Osteocyte (in vitro differentiated cells): ENCODE results near the gene ERCC2. TPM values are rescaled to one million over a fixed set of nuclear protein-coding genes. Genes with fewer than 3 reads are reported as not detected.

Experiments used
- DNase-seq: peaks from one replicate; pipeline ENCODE4 v3.0.0; 2021; ENCODE audit warnings: mixed read lengths; ENCODE audit not compliant: unreplicated experiment; ENCODE audit errors: extremely low spot score
- H3K27ac Mint-ChIP-seq: one replicate; pipeline ENCODE4 v1.8.0; 2021; ENCODE audit warnings: mild to moderate bottlenecking, mixed read lengths; ENCODE audit not compliant: unreplicated experiment
- H3K27me3 Mint-ChIP-seq: one replicate; pipeline ENCODE4 v1.8.0; 2021; ENCODE audit warnings: mixed read lengths; ENCODE audit not compliant: unreplicated experiment
- H3K36me3 Mint-ChIP-seq: one replicate; pipeline ENCODE4 v1.8.0; 2021; ENCODE audit warnings: mixed read lengths; ENCODE audit not compliant: unreplicated experiment
- H3K4me1 Mint-ChIP-seq: one replicate; pipeline ENCODE4 v1.8.0; 2021; ENCODE audit warnings: mixed read lengths; ENCODE audit not compliant: unreplicated experiment
- H3K4me3 Mint-ChIP-seq: one replicate; pipeline ENCODE4 v1.8.0; 2021; ENCODE audit warnings: mild to moderate bottlenecking, moderate library complexity, mixed read lengths; ENCODE audit not compliant: unreplicated experiment
- H3K9me3 Mint-ChIP-seq: one replicate; pipeline ENCODE4 v1.8.0; 2021; ENCODE audit warnings: mixed read lengths; ENCODE audit not compliant: unreplicated experiment
- total RNA-seq: library from RNA; stranded (reverse); gene quantifications from 2 replicates; pipeline ENCODE4 v1.2.1, GENCODE V29; 2021
- TF ChIP-seq, protein P1 (sequence below): fragments of 200-600 bp; sonication (generic); IDR thresholded peaks from 2 replicates; pipeline ENCODE4 v1.5.0; 2021; ENCODE audit warnings: antibody characterized with exemption, mild to moderate bottlenecking, moderate library complexity

The ERCC2 gene
- total RNA-seq, 1 donor from 2014 or later: 32.7 TPM

DNA sequence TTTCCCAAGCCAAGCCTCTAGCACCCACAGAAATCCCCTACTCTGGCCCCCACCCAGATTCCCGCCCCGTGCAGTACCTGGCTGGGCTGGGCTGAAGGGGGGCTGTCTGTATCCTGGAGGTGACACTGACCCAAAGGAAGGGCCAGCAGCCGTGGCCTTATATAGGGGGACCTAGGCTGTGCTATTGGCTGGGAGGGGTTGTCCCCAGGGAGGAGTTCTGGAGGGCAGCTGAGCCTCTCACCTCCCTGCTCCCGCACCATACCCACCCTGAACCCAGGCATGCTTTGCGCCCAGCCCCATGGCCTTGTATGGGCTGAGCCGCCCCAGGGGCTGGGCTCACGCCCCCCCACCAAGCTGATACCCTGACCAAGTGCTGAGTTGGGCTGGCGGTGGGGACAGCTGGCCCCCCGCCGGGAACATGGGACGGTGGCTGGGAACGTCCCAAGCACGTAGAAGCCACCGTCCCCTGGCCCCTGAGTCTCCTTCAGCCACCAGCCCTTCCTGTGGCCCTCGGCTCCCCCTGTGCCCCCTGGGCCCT is 47.6 kb downstream of the ERCC2 start, which contains the start of gene CKM:
Gene CKM, minus strand, starts transcription at position 132 of the 538 bp plus-strand sequence. CDS start 3,162 bp downstream, outside the sequence.
- TF ChIP-seq, protein P1, sequence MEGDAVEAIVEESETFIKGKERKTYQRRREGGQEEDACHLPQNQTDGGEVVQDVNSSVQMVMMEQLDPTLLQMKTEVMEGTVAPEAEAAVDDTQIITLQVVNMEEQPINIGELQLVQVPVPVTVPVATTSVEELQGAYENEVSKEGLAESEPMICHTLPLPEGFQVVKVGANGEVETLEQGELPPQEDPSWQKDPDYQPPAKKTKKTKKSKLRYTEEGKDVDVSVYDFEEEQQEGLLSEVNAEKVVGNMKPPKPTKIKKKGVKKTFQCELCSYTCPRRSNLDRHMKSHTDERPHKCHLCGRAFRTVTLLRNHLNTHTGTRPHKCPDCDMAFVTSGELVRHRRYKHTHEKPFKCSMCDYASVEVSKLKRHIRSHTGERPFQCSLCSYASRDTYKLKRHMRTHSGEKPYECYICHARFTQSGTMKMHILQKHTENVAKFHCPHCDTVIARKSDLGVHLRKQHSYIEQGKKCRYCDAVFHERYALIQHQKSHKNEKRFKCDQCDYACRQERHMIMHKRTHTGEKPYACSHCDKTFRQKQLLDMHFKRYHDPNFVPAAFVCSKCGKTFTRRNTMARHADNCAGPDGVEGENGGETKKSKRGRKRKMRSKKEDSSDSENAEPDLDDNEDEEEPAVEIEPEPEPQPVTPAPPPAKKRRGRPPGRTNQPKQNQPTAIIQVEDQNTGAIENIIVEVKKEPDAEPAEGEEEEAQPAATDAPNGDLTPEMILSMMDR: no peak
- Mint-ChIP-seq H3K27ac (no peak within 1 kb of the TSS), H3K36me3 (no peaks in the 10 kb centered on the region), H3K27me3 (peaks cover 4% of the 10 kb centered on the region), H3K4me3 (peak within 1 kb of the TSS; percentile 56), H3K4me1 (peaks cover 14% of the 10 kb centered on the region), H3K9me3 (no peaks in the 10 kb centered on the region)
- no peak for DNase-seq

DNA sequence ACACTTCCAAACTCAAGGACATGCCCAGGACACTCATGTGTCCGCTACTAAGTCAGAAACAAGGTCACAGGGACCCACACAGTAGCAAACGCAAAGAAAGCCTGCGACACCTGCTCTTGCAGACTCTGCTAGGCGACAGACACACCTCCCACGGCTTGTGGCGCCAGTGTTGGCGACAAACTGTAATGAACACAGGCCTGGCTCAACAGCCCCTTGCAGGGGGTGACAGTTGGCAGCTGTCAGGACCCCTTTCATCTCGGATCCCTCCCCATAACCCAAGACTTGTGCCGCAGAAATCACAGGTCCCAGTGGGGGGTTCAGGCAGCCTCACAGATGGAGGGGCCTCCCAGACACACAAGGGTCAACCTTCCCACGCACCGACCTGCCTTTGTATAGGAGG is 48.1 kb downstream of the ERCC2 start:
- H3K27ac Mint-ChIP-seq: no peak overlapping the region
- H3K27me3 Mint-ChIP-seq: peaks cover 8% of the 10 kb centered on the region
- no peak overlapping the region for H3K4me3 Mint-ChIP-seq
- H3K9me3 Mint-ChIP-seq: no peaks in the 10 kb centered on the region
- peaks cover 14% of the 10 kb centered on the region for H3K4me1 Mint-ChIP-seq
- H3K36me3 Mint-ChIP-seq: no peaks in the 10 kb centered on the region
- TF ChIP-seq, protein P1: no peak
- DNase-seq: no peak

DNA sequence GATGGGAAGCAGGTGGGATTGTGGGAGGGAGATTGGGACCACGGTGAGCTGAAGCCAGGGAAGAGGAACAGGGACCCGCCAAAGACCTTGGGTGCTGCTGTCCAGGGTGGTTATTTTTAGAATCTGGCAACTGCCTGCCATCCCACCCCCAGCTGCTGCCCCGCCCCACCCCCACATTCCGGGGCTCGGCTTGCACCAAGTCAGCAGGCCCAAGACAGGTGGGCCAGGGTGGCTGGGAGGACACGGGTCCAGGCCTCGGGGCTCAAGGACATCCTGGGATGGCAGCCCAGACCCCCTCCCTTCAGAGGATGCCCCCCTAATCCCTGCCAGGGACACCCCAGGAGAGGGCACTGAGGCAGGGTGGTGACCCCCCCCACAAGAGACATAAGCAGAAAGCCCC is 48.5 kb downstream of the ERCC2 start:
- Mint-ChIP-seq H3K4me1 (peaks cover 14% of the 10 kb centered on the region), H3K36me3 (no peaks in the 10 kb centered on the region), H3K9me3 (no peaks in the 10 kb centered on the region), H3K4me3 (no peak overlapping the region), H3K27me3 (peaks cover 9% of the 10 kb centered on the region), H3K27ac (no peak overlapping the region)
- DNase-seq: no peak
- TF ChIP-seq, protein P1: no peak

DNA sequence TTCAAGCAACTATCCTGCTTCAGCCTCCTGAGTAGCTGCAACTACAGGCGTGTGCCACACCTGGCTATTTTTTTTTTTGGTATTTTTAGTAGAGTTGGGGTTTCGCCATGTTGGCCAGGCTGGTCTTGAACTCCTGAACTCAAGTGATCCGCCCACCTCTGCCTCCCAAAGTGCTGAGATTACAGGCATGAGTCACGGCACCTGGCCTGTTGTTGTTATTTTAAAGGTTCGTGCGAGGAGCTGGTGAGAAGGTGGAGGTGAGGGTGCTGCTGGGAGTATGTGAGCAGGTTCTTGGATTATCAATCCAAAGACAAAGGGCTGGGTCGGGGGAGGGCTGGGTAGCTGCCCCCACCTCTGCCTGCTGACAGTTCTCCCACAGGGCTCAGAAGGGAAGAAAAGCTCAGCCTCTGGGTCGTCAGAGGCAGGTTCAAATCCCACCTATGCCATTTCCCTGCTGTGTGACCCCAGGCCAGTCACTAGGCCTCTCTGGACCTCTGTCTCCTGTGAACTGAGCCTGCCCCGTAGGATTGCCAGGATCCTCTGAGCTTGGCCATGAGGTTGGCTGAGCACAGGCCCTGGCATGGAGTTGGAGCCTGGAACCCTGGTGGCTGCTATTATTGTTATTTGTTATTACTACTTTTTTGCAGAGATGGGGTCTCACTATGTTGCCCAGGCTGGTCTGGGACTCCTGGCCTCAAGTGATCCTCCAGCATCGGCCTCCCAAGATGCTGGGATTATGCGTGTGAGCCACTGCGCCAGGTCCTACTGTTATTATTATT is 49.2 kb downstream of the ERCC2 start:
- H3K9me3 Mint-ChIP-seq: no peaks in the 10 kb centered on the region
- H3K36me3 Mint-ChIP-seq: no peaks in the 10 kb centered on the region
- no peak overlapping the region for H3K4me3 Mint-ChIP-seq
- H3K27ac Mint-ChIP-seq: no peak overlapping the region
- DNase-seq: no peak
- H3K27me3 Mint-ChIP-seq: peaks cover 15% of the 10 kb centered on the region
- TF ChIP-seq, protein P1: no peak
- peaks cover 11% of the 10 kb centered on the region for H3K4me1 Mint-ChIP-seq

DNA sequence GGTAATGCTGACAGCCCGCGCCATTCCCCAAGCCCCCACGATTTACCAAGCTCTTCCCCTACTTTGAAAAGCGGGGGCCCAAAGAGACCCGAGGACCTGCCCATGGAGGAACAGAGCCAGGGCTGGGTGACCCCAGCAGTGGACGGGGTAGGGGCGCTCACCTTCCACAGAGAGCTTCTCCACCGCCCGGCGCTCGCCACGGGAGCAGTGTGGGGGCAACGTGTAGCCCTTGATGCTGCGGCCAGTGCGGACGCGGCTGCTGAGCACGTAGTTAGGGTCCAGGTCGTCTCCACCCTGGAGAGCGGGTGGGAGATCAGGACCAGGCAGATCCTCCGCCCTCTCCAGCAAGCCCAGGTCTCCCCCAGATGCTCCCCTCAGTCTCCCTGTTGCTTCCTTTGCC is 55.1 kb downstream of the ERCC2 start:
- no peak overlapping the region for H3K27ac Mint-ChIP-seq
- H3K36me3 Mint-ChIP-seq: no peaks in the 10 kb centered on the region
- no peaks in the 10 kb centered on the region for H3K4me1 Mint-ChIP-seq
- TF ChIP-seq, protein P1: no peak
- H3K9me3 Mint-ChIP-seq: no peaks in the 10 kb centered on the region
- DNase-seq: no peak
- peaks cover 28% of the 10 kb centered on the region for H3K27me3 Mint-ChIP-seq
- H3K4me3 Mint-ChIP-seq: no peak overlapping the region
